GM12801 (cell line): ENCODE results near the gene CNTNAP2.

ENCODE experiments used
- CTCF ChIP-seq: IDR thresholded peaks from one replicate; pipeline ENCODE4 v1.5.1; 2011; ENCODE audit warnings: control low read depth; ENCODE audit not compliant: insufficient read length; ENCODE audit errors: extremely low read depth

The CNTNAP2 gene

GRCh38 chr7:147452816-147453215 lies 1336.2 kb downstream of the CNTNAP2 start:
- TF ChIP-seq CTCF: no peak

- TF ChIP-seq CTCF: no peak
Measured at GRCh38 chr7:147465223-147465622, 1348.6 kb downstream of the CNTNAP2 start.

GRCh38 chr7:147472556-147472955 lies 1356.0 kb downstream of the CNTNAP2 start:
- no peak for TF ChIP-seq CTCF

GRCh38 chr7:147474862-147475261 lies 1358.3 kb downstream of the CNTNAP2 start:
- TF ChIP-seq CTCF: no peak

GRCh38 chr7:147477526-147477925 lies 1360.9 kb downstream of the CNTNAP2 start:
- no peak for TF ChIP-seq CTCF

DNA sequence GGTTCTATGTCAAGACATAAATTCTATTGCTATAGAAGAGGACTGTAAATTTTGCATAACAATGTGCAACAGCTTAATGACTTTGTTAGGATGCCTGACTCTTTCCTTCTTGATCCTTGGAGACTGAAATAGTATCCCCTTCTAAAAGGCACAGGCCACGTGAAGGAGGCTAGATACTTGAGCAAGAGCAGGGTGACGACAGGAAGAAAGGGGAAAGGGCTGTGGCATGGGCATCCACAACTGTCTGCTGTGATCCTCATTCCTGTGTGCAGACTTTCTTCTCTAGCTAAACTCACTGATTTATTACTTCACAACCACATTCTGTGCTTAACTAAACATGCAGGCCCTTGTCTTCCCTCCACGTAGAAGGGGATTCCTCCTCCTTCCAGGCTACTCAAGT lies 1362.2 kb downstream of the CNTNAP2 start:
- no peak for TF ChIP-seq CTCF

DNA sequence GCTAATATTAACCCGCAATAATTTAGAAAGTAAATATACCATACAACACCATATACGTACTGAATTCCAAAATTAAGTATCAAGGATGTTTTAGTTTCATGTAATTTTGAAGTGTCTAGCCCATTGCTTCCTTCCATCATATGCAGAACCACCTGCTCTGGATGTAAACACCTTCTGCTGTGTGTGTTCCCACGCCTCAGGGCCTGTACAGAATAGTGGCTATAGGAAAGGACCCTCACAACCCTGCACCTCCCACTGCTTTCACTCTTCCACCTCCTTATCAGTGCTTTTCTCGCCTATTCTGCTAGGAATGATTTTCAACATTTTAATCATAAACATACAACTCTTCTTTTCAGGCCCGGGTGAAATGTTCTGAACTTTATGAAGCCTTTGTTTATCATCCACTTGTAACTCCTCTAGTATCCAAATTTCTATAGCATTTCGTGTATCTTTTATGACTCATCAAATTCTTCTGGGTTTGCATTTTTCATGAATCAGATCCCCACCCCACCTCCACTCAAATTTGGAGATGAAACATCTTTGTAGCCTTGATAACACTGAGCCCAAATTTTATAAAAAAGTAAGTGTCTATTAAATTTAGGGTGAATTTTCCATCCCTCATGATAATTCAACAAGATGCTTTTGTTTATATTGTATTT lies 1367.2 kb downstream of the CNTNAP2 start:
- TF ChIP-seq CTCF: no peak
